ENCODE measurements around the gene ACVRL1. TPM values are rescaled to one million over a fixed set of nuclear protein-coding genes. Genes with fewer than 3 reads are reported as not detected.
A peak's percentile ranks its signal among the peaks of the same experiment; 100 is the strongest.

ACVRL1 gene
- total RNA-seq, 1 experiment from 2014 or later, result not detected

- ChIA-PET POLR2A (no interaction called here), CTCF (no interaction called here)
- peak in 1 of 2 experiments; percentile 9 for DNase-seq
- BruUV-seq (replicated peaks), result no TSS peak
- Histone ChIP-seq H3K27me3 (replicated peaks; ENCODE audit: control insufficient read depth, insufficient read depth, low read length) (no peaks in the 10 kb centered on the region), H3K4me3 (ENCODE audit: low read depth, low read length) (no peak overlapping the region), H3K36me3 (ENCODE audit: control insufficient read depth, insufficient read depth, low read length) (no peaks in the 10 kb centered on the region), H3K4me1 (peaks cover 14% of the 10 kb centered on the region; the same call in 1 of the 2 replicates), H3K9me3 (no peaks in the 10 kb centered on the region)
- no peak overlapping the region for H3K27ac Mint-ChIP-seq (ENCODE audit: unreplicated experiment)
- no peaks in the 10 kb centered on the region for H3K9me3 Mint-ChIP-seq (ENCODE audit: unreplicated experiment)
- no peak for TF ChIP-seq CTCF (IDR thresholded peaks at IDR 0.05; ENCODE audit: insufficient read depth in 1 of 2, low read depth in 1 of 2, low read length in 1 of 2, severe bottlenecking in 1 of 2, unreplicated experiment in 1 of 2)
- H3K27me3 Mint-ChIP-seq (ENCODE audit: insufficient read depth, unreplicated experiment), result no peaks in the 10 kb centered on the region
- H3K36me3 Mint-ChIP-seq (ENCODE audit: insufficient read depth, unreplicated experiment), result no peaks in the 10 kb centered on the region
- H3K4me3 Mint-ChIP-seq (ENCODE audit: unreplicated experiment), result no peak overlapping the region
- peaks cover 7% of the 10 kb centered on the region for H3K4me1 Mint-ChIP-seq (ENCODE audit: low read depth, unreplicated experiment)
- intact Hi-C loops (cut with micrococcal nuclease; ENCODE audit: unreplicated experiment), result no loop called here
Observed at GRCh38 chr12:51898506-51898905, 8.8 kb upstream of the ACVRL1 start.

GRCh38 chr12:51898937-51899336 lies 8.4 kb upstream of the ACVRL1 start:
- Histone ChIP-seq H3K4me1 (peaks cover 14% of the 10 kb centered on the region; the same call in 1 of the 2 replicates), H3K27me3 (replicated peaks; ENCODE audit: control insufficient read depth, insufficient read depth, low read length) (no peaks in the 10 kb centered on the region), H3K9me3 (no peaks in the 10 kb centered on the region), H3K36me3 (ENCODE audit: control insufficient read depth, insufficient read depth, low read length) (no peaks in the 10 kb centered on the region), H3K4me3 (ENCODE audit: low read depth, low read length) (no peak overlapping the region)
- H3K4me3 Mint-ChIP-seq (ENCODE audit: unreplicated experiment), result no peak overlapping the region
- peak in 1 of 2 experiments; percentile 9 for DNase-seq
- H3K27ac Mint-ChIP-seq (ENCODE audit: unreplicated experiment), result no peak overlapping the region
- POLR2A ChIA-PET, result no interaction called here
- intact Hi-C loops (cut with micrococcal nuclease; ENCODE audit: unreplicated experiment), result no loop called here
- H3K4me1 Mint-ChIP-seq (ENCODE audit: low read depth, unreplicated experiment), result peaks cover 7% of the 10 kb centered on the region
- H3K36me3 Mint-ChIP-seq (ENCODE audit: insufficient read depth, unreplicated experiment), result no peaks in the 10 kb centered on the region
- CTCF ChIA-PET, result no interaction called here
- H3K9me3 Mint-ChIP-seq (ENCODE audit: unreplicated experiment), result no peaks in the 10 kb centered on the region
- no TSS peak for BruUV-seq (replicated peaks)
- no peaks in the 10 kb centered on the region for H3K27me3 Mint-ChIP-seq (ENCODE audit: insufficient read depth, unreplicated experiment)
- no peak for TF ChIP-seq CTCF (IDR thresholded peaks at IDR 0.05; ENCODE audit: insufficient read depth in 1 of 2, low read depth in 1 of 2, low read length in 1 of 2, severe bottlenecking in 1 of 2, unreplicated experiment in 1 of 2)

DNA sequence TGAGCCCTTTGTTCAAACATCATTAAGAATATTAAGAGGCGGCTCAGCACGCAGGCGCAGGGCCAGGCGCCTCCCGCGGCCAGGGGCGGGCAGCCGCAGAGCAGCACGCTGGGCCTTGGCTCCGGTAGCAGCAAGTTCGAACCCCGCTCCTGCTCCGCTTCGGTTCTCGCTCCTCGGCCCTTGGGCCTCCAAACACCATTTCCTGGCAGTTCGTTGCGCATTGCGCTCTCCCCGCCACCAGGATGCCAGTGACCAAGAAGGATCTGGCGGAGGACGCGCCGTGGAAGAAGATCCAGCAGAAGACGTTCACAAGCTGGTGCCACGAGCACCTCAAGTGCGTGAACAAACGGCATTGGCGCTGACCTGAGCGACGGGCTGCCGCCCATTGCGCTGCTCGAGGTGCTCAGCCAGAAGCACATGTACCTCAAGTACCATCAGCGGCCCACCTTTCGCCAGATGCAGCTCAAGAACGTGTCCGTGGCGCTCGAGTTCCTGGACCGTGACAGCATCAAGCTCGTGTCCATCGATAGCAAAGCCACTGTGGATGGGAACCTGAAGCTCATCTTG lies 6.9 kb upstream of the ACVRL1 start:
- Histone ChIP-seq H3K27me3 (replicated peaks; ENCODE audit: control insufficient read depth, insufficient read depth, low read length) (no peaks in the 10 kb centered on the region), H3K4me3 (ENCODE audit: low read depth, low read length) (no peak overlapping the region), H3K9me3 (no peaks in the 10 kb centered on the region), H3K36me3 (ENCODE audit: control insufficient read depth, insufficient read depth, low read length) (no peaks in the 10 kb centered on the region), H3K4me1 (peaks cover 6% of the 10 kb centered on the region; the same call in 1 of the 2 replicates)
- Mint-ChIP-seq H3K4me3 (ENCODE audit: unreplicated experiment) (no peak overlapping the region), H3K4me1 (ENCODE audit: low read depth, unreplicated experiment) (peaks cover under 1% of the 10 kb centered on the region), H3K36me3 (ENCODE audit: insufficient read depth, unreplicated experiment) (no peaks in the 10 kb centered on the region), H3K27ac (ENCODE audit: unreplicated experiment) (no peak overlapping the region), H3K27me3 (ENCODE audit: insufficient read depth, unreplicated experiment) (no peaks in the 10 kb centered on the region), H3K9me3 (ENCODE audit: unreplicated experiment) (no peaks in the 10 kb centered on the region)
- BruUV-seq (replicated peaks), result no TSS peak
- TF ChIP-seq CTCF (IDR thresholded peaks at IDR 0.05; ENCODE audit: insufficient read depth in 1 of 2, low read depth in 1 of 2, low read length in 1 of 2, severe bottlenecking in 1 of 2, unreplicated experiment in 1 of 2), result no peak
- intact Hi-C loops (cut with micrococcal nuclease; ENCODE audit: unreplicated experiment), result no loop called here
- DNase-seq, result no peak
- ChIA-PET CTCF (interaction anchor here (0.5 to 1.2 kb wide), 3 partner anchors 12 to 125 kb away, joined by 3 to 11 read pairs (median 3); no protein-coding TSS in a partner anchor), POLR2A (no interaction called here)
